ENCODE measurements around the gene HNRNPLL.

HNRNPLL gene

DNA sequence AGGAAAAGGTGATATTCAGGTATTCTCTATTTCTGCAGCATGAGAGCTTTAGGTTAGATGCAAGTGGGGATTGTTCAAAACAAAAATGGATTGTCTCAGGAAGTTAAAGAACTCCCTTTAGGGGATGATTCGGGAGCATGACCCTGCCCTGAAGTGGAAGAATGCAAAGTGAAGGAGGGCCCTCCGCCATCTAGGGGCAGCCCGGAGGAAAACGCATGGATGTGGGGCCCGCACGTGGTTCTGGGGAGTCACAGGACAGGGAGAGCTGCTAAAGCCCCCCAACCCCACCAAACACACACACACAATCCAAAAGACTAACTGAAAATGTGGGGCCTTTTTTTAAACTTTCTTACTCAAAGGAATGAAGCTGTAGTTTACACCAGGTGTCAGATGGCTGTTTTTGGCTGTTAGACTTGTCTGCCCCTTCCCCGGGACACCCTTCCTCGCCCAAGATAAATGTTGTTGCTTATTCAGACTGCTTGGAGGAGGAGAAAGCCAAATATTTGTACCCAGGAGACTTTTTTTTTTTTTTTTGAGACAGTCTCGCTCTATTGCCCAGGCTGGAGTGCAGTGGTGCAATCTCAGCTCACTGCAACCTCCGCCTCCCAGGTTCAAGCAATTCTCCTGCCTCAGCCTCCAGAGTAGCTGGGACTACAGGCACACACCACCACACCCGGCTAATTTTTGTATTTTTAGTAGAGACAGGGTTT is 78.8 kb downstream of the HNRNPLL start:
- no peak for DNase-seq

DNA sequence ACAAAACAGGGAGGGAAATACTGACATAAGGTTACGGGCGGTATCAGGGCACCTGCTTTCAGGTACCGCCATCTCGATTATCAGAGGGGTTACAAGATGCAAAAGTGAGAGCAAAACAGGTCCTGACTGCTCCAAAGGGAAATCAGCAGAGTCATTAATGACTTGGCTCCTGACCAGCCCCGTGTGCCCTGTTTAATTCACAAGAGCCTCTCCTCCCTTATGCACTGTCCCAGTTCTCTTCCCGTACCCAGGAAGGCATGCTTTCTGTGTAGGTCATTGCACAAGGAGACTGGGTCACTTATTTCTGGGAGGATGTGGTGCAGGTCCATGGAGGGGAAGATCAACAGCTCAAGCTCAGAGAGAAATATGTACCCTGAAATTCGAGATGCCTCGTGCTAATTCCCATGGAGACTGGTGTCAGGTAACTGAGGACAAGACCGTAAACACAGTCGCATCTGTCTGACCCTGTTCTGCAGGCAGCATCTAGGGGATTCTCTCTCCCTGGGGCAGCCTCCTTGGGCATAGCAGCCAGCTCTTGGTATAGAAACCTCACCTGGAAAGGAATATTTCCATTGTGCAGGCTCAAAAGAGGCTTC is 79.9 kb downstream of the HNRNPLL start:
- DNase-seq = no peak

DNA sequence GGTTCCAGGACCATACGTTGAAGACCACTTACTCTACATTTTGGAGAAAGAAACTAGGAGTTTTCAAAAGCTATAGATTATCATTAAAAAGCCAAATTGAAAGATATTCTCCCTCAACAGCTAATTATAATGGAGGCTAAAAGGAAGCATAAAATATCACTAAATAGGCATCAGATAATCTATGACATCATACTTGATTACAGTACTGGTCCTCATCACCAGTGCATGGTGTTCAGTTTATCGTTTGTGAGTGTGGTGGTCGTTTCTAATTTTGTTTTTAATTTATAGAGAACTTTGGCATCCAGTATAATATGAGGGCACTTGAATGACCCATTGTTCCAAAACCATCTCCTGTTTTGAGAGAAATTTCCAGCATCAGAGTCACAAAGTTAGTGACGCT is 80.9 kb downstream of the HNRNPLL start:
- DNase-seq = no peak

DNA sequence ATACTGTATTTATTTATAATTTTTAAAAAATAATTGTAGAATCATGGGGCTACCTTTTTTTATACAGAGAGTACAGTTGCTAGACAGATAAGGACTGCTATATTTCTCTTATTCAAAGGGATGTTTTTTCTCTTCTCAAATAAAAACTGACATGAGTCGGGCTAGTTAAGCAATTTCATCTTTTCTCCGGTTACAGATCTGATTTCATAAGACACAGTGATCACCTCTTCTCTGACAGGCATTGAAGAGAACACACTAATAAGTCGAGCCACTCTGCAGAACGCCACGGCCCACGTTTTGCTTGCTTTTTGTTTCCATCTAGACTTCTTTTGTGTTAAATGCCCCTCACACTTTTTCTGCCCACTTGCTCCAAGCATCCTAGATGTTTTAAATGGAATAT is 85.4 kb downstream of the HNRNPLL start:
- DNase-seq = no peak

DNA sequence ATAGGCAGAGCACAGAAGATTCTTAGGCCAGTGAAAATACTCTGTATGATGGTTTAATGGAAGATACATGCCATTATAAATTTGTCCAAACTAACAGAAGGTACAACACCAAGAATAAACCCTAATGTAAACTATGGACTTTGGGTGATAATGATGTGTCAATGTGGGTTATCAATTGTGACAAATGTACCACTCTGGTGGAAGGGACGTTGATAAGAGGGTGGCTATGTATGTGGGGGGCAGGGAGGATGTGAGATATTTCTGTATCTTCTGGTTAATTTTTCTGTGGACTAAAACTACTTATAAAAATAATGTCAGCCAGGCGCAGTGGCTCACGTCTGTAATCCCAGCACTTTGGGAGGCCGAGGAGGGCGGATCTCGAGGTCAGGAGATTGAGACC is 86.2 kb downstream of the HNRNPLL start:
- DNase-seq = no peak

DNA sequence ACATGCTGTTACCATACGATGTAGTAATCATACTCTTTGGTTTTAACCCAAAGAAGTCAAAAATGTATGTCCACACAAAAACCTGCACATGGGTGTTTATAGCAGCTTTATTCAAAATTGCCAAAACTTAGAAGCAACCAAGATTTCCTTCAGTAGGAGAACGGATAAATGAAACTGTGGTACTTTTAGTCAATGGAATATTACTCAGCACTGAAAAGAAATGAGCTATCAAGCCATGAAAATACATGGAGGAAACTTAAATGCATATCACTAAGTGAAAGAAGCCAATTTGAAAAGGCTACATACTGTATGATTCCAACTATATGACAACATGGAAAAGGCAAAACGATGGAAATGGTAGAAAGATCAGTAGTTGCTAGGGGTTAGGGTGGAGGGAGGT is 86.6 kb downstream of the HNRNPLL start:
- DNase-seq = no peak

DNA sequence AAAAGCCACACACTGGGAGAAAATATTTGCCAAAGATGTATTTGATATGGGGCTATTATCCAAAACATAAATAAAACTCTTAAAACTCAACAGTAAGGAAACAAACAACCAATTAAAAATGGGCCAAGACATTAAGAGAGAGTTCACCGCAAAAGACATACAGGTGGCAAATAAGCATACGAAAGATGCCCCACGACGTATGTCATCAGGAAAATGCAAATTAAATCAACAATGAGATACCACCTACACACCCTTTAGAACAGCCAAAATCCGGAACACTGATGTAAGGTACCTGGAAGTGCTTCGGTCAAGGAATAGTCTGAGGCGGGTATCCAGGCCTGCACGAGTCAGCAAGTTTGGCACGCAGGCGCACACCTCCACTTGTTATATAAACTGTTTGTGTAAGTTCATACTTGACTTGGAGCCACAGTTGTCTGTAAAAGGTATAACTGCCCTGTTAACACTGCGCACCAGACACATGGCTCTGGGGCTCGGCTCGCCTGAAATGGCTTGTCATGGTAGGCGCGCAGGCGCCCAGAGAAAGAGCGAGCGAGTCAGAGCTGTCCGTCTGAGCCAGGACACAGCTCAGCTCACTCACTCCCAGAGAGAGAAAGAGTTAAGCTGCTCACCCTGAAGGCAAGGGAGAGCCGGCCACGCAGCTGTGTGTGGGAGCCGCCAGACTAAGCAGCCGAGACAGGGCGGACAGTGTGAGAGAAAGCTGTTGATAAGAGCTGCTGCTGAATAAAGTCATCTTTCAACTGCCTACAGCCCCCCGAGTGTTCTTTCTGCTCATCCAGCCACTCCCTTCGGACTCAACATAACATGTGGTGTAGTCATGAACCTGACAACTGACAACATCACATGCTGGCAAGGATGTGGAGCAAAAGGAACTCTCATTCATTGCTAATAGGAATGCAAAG is 87.3 kb downstream of the HNRNPLL start:
- DNase-seq = no peak

DNA sequence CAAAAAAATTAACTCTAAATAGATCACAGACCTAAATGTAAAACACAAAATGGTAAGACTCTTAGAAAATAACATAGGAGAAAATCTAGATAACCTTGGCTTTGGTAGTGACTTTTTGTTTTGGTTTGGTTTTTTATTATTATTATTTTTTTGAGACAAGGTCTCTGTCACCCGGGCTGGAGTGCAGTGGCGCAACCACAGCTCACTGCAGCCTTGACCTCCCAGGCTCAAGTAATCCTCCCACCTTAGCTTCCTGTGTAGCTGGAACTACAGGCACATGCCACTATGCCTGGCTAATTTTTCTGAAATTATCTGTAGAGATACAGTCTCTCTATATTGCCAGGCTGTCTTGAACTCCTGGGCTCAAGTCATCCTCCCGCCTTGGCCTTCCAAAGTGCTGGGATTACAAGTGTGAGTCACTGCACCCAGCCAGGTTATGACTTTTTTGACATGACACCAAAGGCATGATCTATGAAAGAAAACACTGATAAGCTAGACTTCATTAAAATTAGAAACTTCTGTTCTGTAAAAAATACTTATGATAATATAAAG is 88.0 kb downstream of the HNRNPLL start:
- DNase-seq = no peak

DNA sequence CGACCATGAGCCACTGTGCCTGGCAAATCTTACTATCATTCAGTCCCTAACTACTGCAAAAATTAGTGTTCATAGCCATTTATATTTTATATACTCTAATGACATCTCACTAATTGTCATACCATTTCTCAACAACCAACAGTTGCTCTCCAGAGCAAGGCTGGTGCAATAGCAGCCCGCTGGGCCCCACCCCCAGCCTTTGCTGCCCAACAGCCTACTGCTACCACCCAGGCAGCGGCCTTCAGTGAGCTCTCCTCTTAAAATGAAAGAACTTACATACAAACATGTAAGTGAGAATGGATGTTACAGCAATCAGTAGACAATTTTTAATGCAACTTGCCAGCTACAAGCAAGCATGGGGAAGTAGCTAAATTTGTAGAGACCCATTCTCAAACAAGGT is 90.5 kb downstream of the HNRNPLL start:
- DNase-seq = no peak
